H9 (cell line): ENCODE data around the gene MAP1S. TPM values are rescaled to one million over a fixed set of nuclear protein-coding genes. Genes with fewer than 3 reads are reported as not detected.

Experiments used
- DNase-seq: peaks from one replicate; pipeline ENCODE4 v3.0.0-alpha.2; 2017
- H2AFZ ChIP-seq: one replicate; pipeline ENCODE4 v1.6.1; 2013; ENCODE audit warnings: mild to moderate bottlenecking, low read length, control low read depth, moderate library complexity
- H2AK5ac ChIP-seq: 2 replicates; pipeline ENCODE4 v1.6.1; 2013; ENCODE audit warnings: low read length, control low read depth, mixed read lengths; ENCODE audit not compliant: insufficient read length
- H2BK120ac ChIP-seq: one replicate; pipeline ENCODE4 v1.6.1; 2013; ENCODE audit warnings: low read depth, mild to moderate bottlenecking, low read length, control low read depth, inconsistent platforms; ENCODE audit not compliant: poor library complexity, severe bottlenecking
- H2BK12ac ChIP-seq: 2 replicates; pipeline ENCODE4 v1.6.1; 2013; ENCODE audit warnings: low read length, control low read depth, mixed read lengths, low read depth; ENCODE audit not compliant: insufficient read length
- H2BK15ac ChIP-seq: 2 replicates; pipeline ENCODE4 v1.6.1; 2013; ENCODE audit warnings: low read depth, low read length, control low read depth
- H2BK20ac ChIP-seq: one replicate; pipeline ENCODE4 v1.6.1; 2013; ENCODE audit warnings: low read depth, mild to moderate bottlenecking, low read length, control low read depth, inconsistent platforms; ENCODE audit not compliant: poor library complexity, severe bottlenecking
- H2BK5ac ChIP-seq: 2 replicates; pipeline ENCODE4 v1.6.1; 2013; ENCODE audit warnings: low read length, control low read depth, mixed read lengths; ENCODE audit not compliant: insufficient read length
- H3K14ac ChIP-seq: 2 replicates; pipeline ENCODE4 v1.6.1; 2013; ENCODE audit warnings: low read length, control low read depth; ENCODE audit not compliant: insufficient read depth
- H3K18ac ChIP-seq: 2 replicates; pipeline ENCODE4 v1.6.1; 2013; ENCODE audit warnings: low read depth, mild to moderate bottlenecking, mixed read lengths, low read length, control low read depth; ENCODE audit not compliant: insufficient read length
- H3K23ac ChIP-seq: 2 replicates; pipeline ENCODE4 v1.6.1; 2013; ENCODE audit warnings: low read length, control low read depth, mixed read lengths, low read depth; ENCODE audit not compliant: insufficient read length
- H3K23me2 ChIP-seq: 2 replicates; pipeline ENCODE4 v1.6.1; 2013; ENCODE audit warnings: low read depth, mild to moderate bottlenecking, mixed read lengths, low read length, control low read depth; ENCODE audit not compliant: insufficient read length, poor library complexity, severe bottlenecking
- H3K27ac ChIP-seq: 2 replicates; pipeline ENCODE4 v1.5.1; 2013; ENCODE audit warnings: low read length, control low read depth, mixed read lengths, low read depth; ENCODE audit not compliant: insufficient read length
- H3K27me3 ChIP-seq: 2 replicates; pipeline ENCODE4 v1.6.1; 2013; ENCODE audit warnings: low read length, control low read depth, inconsistent platforms; ENCODE audit not compliant: insufficient read depth
- H3K4ac ChIP-seq: 2 replicates; pipeline ENCODE4 v1.6.1; 2013; ENCODE audit warnings: low read depth, mild to moderate bottlenecking, control low read depth, inconsistent platforms, low read length, moderate library complexity
- H3K4me1 ChIP-seq: 2 replicates; pipeline ENCODE4 v1.6.1; 2013; ENCODE audit warnings: low read length, control low read depth, inconsistent platforms; ENCODE audit not compliant: insufficient read depth
- H3K4me2 ChIP-seq: 2 replicates; pipeline ENCODE4 v1.6.1; 2013; ENCODE audit warnings: low read length, control low read depth, mixed read lengths; ENCODE audit not compliant: insufficient read length, insufficient read depth
- H3K56ac ChIP-seq: 2 replicates; pipeline ENCODE4 v1.6.1; 2013; ENCODE audit warnings: low read depth, mild to moderate bottlenecking, mixed read lengths, low read length, control low read depth; ENCODE audit not compliant: insufficient read length
- H3K79me1 ChIP-seq: 2 replicates; pipeline ENCODE4 v1.6.1; 2013; ENCODE audit warnings: low read depth, mild to moderate bottlenecking, moderate library complexity, low read length, control low read depth, inconsistent platforms; ENCODE audit not compliant: insufficient read depth, poor library complexity, severe bottlenecking
- H3K79me2 ChIP-seq: 2 replicates; pipeline ENCODE4 v1.6.1; 2013; ENCODE audit warnings: low read length, control low read depth, inconsistent platforms; ENCODE audit not compliant: insufficient read depth
- H3K9ac ChIP-seq: 2 replicates; pipeline ENCODE4 v1.6.1; 2013; ENCODE audit warnings: low read length, control low read depth, mixed read lengths; ENCODE audit not compliant: insufficient read length; ENCODE audit errors: extremely low read depth
- H3K9me3 ChIP-seq: one replicate; pipeline ENCODE4 v1.6.1; 2013; ENCODE audit warnings: low read depth, low read length, inconsistent platforms; ENCODE audit not compliant: control insufficient read depth
- H3T11ph ChIP-seq: one replicate; pipeline ENCODE4 v1.6.1; 2013; ENCODE audit warnings: mild to moderate bottlenecking, low read length, control low read depth, inconsistent platforms
- H4K20me1 ChIP-seq: one replicate; pipeline ENCODE4 v1.6.1; 2013; ENCODE audit not compliant: control insufficient read depth, insufficient read length, insufficient read depth
- H4K5ac ChIP-seq: 2 replicates; pipeline ENCODE4 v1.6.1; 2013; ENCODE audit warnings: low read depth, mild to moderate bottlenecking, mixed read lengths, low read length, control low read depth; ENCODE audit not compliant: insufficient read length
- H4K8ac ChIP-seq: replicated peaks from 2 replicates; pipeline ENCODE4 v1.6.1; 2013; ENCODE audit warnings: low read length, control low read depth, mixed read lengths, low read depth; ENCODE audit not compliant: insufficient read length
- H4K91ac ChIP-seq: 2 replicates; pipeline ENCODE4 v1.6.1; 2013; ENCODE audit warnings: low read depth, mild to moderate bottlenecking, moderate library complexity, mixed read lengths, low read length, control low read depth; ENCODE audit not compliant: insufficient read length
- H3K27ac Mint-ChIP-seq, 3 experiments: 2 replicates in 2 of 3; 3 replicates in 1 of 3; pipeline ENCODE4 v1.8.0; 2020 to 2021; ENCODE audit warnings: mixed read lengths in 3 of 3, mild to moderate bottlenecking in 1 of 3, moderate library complexity in 1 of 3
- H3K27me3 Mint-ChIP-seq: 2 replicates; pipeline ENCODE4 v1.8.0; 2021; ENCODE audit warnings: low read depth, mild to moderate bottlenecking, moderate library complexity, mixed read lengths
- H3K36me3 Mint-ChIP-seq, 3 experiments: 2 replicates in 2 of 3; 3 replicates in 1 of 3; pipeline ENCODE4 v1.8.0; 2020 to 2021; ENCODE audit warnings: low read depth in 3 of 3, mixed read lengths in 3 of 3; ENCODE audit not compliant: insufficient read depth in 1 of 3
- H3K4me1 Mint-ChIP-seq, 2 experiments: 2 replicates each; pipeline ENCODE4 v1.8.0; 2020; ENCODE audit warnings: mixed read lengths in 2 of 2
- H3K4me3 Mint-ChIP-seq, 2 experiments: 2 replicates in 1 of 2; 3 replicates in 1 of 2; pipeline ENCODE4 v1.8.0; 2020 to 2021; ENCODE audit warnings: mild to moderate bottlenecking in 2 of 2, mixed read lengths in 2 of 2, moderate library complexity in 1 of 2
- H3K9me3 Mint-ChIP-seq, 2 experiments: 2 replicates in 1 of 2; 3 replicates in 1 of 2; pipeline ENCODE4 v1.8.0; 2020; ENCODE audit warnings: mild to moderate bottlenecking in 2 of 2, mixed read lengths in 2 of 2, moderate library complexity in 1 of 2
- CTCF ChIP-seq: fragments of 200-600 bp; sonication (generic); conservative IDR thresholded peaks from 3 replicates; pipeline ENCODE4 v1.8.0; 2021; ENCODE audit warnings: antibody characterized with exemption, mild to moderate bottlenecking
- WGBS: extraction: QIAGEN DNeasy Blood & Tissue Kit; methylation state at CpG from one replicate; pipeline ENCODE4 v1.1.7; 2013; ENCODE audit warnings: missing lambda C conversion rate, low lambda C conversion rate, mixed read lengths; ENCODE audit not compliant: insufficient read length; ENCODE audit errors: extremely low coverage; 5-methylcytosine and 5-hydroxymethylcytosine counted together
- total RNA-seq: library from RNA; stranded (reverse); gene quantifications from 2 replicates; pipeline ENCODE4 v1.2.1, GENCODE V29; 2021

The MAP1S gene
- total RNA-seq, 1 experiment from 2014 or later: 160 TPM

GRCh38 chr19:17758515-17758914, 39.2 kb downstream of the MAP1S start:
- Histone ChIP-seq H4K5ac (no peak overlapping the region), H2BK12ac (no peak overlapping the region), H3K18ac (no peak overlapping the region), H2BK15ac (no peak overlapping the region), H2BK5ac (no peak overlapping the region), H3K27ac (no peak overlapping the region), H3K27me3 (no peaks in the 10 kb centered on the region), H3K4me1 (no peaks in the 10 kb centered on the region), H3K4ac (no peak overlapping the region), H3K56ac (no peak overlapping the region), H3K14ac (no peak overlapping the region), H3K23me2 (no peaks in the 10 kb centered on the region), H2BK20ac (no peak overlapping the region), H3K9ac (no peak overlapping the region), H4K8ac (no peak overlapping the region), H2BK120ac (no peak overlapping the region), H2AK5ac (no peak overlapping the region), H3K9me3 (no peaks in the 10 kb centered on the region), H3K23ac (no peak overlapping the region), H3K79me2 (no peaks in the 10 kb centered on the region), H4K91ac (no peak overlapping the region), H4K20me1 (no peaks in the 10 kb centered on the region), H3K4me2 (no peak overlapping the region), H3K79me1 (no peaks in the 10 kb centered on the region), H2AFZ (no peak overlapping the region), H3T11ph (no peak overlapping the region)
- Mint-ChIP-seq H3K27ac (no peak overlapping the region), H3K4me1 (peaks cover 10 to 33% of the 10 kb centered on the region in 2 experiments), H3K4me3 (no peak overlapping the region), H3K9me3 (no peaks in the 10 kb centered on the region; a peak in 1 of 5 replicates), H3K36me3 (peaks cover 0 to 5% (median 4%) of the 10 kb centered on the region in 3 experiments; a peak in 5 of 7 replicates), H3K27me3 (no peaks in the 10 kb centered on the region; the same call in 1 of the 2 replicates)
- WGBS: no CpG with 5 or more reads among the region's 5 CpGs
- no peak for TF ChIP-seq CTCF
- no peak for DNase-seq
